Glutamatergic neuron (in vitro differentiated cells): ENCODE results near the gene CBX8. TPM values are rescaled to one million over a fixed set of nuclear protein-coding genes. Genes with fewer than 3 reads are reported as not detected.

Source experiments
- DNase-seq: peaks from one replicate; pipeline ENCODE4 v3.0.0; 2022
- H3K27ac Mint-ChIP-seq: one replicate; pipeline ENCODE4 v1.8.0; 2020; ENCODE audit warnings: mild to moderate bottlenecking, mixed read lengths, inconsistent platforms; ENCODE audit not compliant: unreplicated experiment
- H3K27me3 Mint-ChIP-seq: one replicate; pipeline ENCODE4 v1.8.0; 2020; ENCODE audit warnings: mild to moderate bottlenecking, moderate library complexity, mixed read lengths, inconsistent platforms; ENCODE audit not compliant: unreplicated experiment
- H3K36me3 Mint-ChIP-seq: one replicate; pipeline ENCODE4 v1.8.0; 2020; ENCODE audit warnings: mild to moderate bottlenecking, mixed read lengths, inconsistent platforms; ENCODE audit not compliant: unreplicated experiment
- H3K4me1 Mint-ChIP-seq: one replicate; pipeline ENCODE4 v1.8.0; 2020; ENCODE audit warnings: mild to moderate bottlenecking, low read depth, mixed read lengths, inconsistent platforms; ENCODE audit not compliant: unreplicated experiment
- H3K4me3 Mint-ChIP-seq: one replicate; pipeline ENCODE4 v1.8.0; 2020; ENCODE audit warnings: mild to moderate bottlenecking, mixed read lengths, inconsistent platforms; ENCODE audit not compliant: unreplicated experiment
- H3K9me3 Mint-ChIP-seq: one replicate; pipeline ENCODE4 v1.8.0; 2020; ENCODE audit warnings: mild to moderate bottlenecking, moderate library complexity, mixed read lengths, inconsistent platforms; ENCODE audit not compliant: unreplicated experiment
- total RNA-seq: library from RNA; stranded (reverse); fragmentation: NEBNext Ultra II Directional; extraction: Animal tissue kit (Norgen Biotek cat#: 25700); gene quantifications from one replicate; pipeline ENCODE4 v1.2.1, GENCODE V29; 2021; ENCODE audit not compliant: unreplicated experiment
- TF ChIP-seq, protein P1 (sequence below): fragments of 200-600 bp; sonication (generic); IDR thresholded peaks from one replicate; pipeline ENCODE4 v1.5.0; 2021; ENCODE audit not compliant: partially characterized antibody, unreplicated experiment

The CBX8 gene
- total RNA-seq, 1 donor from 2014 or later: 13.8 TPM

DNA sequence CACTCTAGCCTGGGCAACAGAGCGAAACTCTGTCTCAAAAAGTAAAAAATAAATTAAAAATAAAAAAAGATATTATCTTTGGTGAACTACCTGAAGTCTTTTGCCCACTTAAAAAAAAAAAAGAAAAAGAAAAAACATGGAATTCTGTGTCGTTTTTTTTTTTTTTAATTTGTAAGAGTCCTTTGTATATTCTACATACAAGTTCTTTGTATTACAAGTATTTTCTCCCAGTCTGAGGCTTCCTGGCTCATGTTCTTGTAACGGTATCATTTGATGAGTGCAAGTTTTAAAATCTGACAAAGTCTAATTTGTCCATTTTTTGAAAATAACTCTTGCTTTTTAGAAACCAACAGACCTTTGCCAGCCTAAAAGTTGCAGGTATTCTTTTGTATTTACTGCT is 31.2 kb downstream of the CBX8 start:
- Mint-ChIP-seq H3K36me3 (no peaks in the 10 kb centered on the region), H3K4me1 (peaks cover 3% of the 10 kb centered on the region), H3K27ac (no peak overlapping the region), H3K9me3 (no peaks in the 10 kb centered on the region), H3K27me3 (peaks cover 2% of the 10 kb centered on the region), H3K4me3 (no peak overlapping the region)
- TF ChIP-seq, protein P1, sequence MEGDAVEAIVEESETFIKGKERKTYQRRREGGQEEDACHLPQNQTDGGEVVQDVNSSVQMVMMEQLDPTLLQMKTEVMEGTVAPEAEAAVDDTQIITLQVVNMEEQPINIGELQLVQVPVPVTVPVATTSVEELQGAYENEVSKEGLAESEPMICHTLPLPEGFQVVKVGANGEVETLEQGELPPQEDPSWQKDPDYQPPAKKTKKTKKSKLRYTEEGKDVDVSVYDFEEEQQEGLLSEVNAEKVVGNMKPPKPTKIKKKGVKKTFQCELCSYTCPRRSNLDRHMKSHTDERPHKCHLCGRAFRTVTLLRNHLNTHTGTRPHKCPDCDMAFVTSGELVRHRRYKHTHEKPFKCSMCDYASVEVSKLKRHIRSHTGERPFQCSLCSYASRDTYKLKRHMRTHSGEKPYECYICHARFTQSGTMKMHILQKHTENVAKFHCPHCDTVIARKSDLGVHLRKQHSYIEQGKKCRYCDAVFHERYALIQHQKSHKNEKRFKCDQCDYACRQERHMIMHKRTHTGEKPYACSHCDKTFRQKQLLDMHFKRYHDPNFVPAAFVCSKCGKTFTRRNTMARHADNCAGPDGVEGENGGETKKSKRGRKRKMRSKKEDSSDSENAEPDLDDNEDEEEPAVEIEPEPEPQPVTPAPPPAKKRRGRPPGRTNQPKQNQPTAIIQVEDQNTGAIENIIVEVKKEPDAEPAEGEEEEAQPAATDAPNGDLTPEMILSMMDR: no peak
- DNase-seq: no peak

DNA sequence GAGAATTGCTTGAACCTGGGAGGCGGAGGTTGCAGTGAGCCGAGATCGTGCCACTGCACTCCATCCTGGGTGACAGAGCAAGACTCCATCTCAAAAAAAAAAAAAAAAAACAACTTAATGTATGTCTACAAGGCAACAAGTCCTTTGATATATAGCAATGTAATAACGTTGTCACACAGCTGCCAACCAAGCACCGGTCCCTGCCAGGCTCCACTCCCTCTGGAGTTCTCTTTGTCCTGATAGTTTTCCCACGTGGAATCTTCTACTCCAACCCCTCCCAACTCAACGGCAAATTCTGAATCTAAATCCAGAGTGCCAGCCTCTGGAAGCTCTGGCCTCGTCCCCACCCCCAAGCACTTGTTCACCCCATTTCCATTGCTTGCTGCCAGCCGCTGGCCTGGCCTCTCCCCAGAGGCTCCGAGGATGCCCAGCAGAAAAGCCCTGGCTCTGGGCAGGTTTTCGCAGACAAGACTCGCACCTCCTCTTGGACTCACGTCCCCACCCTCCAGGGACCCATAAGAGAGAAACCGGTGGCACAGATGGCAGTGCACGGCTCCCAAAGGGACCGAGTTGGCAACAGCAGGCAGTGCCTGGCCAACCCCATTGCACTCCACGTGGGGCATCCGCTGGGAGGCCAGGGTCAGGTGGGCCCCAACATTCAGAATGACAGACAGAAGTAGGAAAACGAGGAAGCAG is 34.8 kb downstream of the CBX8 start:
- H3K4me1 Mint-ChIP-seq: peaks cover 3% of the 10 kb centered on the region
- H3K4me3 Mint-ChIP-seq: no peak overlapping the region
- H3K9me3 Mint-ChIP-seq: peaks cover 1% of the 10 kb centered on the region
- TF ChIP-seq, protein P1: no peak
- H3K36me3 Mint-ChIP-seq: no peaks in the 10 kb centered on the region
- H3K27me3 Mint-ChIP-seq: no peaks in the 10 kb centered on the region
- DNase-seq: no peak
- H3K27ac Mint-ChIP-seq: no peak overlapping the region

DNA sequence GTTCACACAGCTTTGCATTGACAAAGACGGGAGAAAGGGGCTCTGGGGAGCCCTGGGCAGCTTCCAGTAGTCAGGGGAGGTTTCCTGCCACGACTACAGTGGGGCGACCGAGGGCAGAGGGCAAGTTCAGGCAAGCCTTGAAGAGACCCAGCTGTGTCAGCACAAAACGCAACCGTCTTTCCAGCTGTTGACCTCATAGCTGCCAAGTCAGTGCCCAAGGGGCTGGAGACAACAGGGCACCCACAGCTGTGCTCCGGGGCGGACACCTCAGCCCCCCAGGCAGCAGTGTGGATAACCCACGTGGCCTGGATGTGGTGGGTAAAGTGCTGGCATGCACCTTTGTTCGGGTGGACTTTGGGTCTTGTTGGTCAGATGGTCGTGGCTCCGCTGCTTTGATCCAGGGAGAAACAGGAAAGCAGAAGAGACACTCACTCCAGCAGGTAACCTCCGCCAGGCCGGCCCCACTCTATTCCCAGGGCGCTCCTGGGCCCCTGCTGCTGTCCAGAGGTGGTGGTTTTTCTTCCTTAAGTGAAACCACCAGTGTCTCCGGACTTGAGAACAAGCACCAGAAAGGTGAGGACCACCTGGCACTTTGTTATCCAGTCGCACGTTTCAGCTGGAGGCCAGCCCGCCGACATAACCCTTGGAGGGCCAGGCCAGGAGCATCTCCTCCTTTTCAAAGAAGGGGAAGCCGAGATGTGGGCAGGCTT is 36.5 kb downstream of the CBX8 start:
- no peaks in the 10 kb centered on the region for H3K36me3 Mint-ChIP-seq
- H3K4me1 Mint-ChIP-seq: peaks cover 3% of the 10 kb centered on the region
- H3K4me3 Mint-ChIP-seq: no peak overlapping the region
- no peak overlapping the region for H3K27ac Mint-ChIP-seq
- peaks cover 1% of the 10 kb centered on the region for H3K9me3 Mint-ChIP-seq
- TF ChIP-seq, protein P1: no peak
- H3K27me3 Mint-ChIP-seq: no peaks in the 10 kb centered on the region
- DNase-seq: no peak

DNA sequence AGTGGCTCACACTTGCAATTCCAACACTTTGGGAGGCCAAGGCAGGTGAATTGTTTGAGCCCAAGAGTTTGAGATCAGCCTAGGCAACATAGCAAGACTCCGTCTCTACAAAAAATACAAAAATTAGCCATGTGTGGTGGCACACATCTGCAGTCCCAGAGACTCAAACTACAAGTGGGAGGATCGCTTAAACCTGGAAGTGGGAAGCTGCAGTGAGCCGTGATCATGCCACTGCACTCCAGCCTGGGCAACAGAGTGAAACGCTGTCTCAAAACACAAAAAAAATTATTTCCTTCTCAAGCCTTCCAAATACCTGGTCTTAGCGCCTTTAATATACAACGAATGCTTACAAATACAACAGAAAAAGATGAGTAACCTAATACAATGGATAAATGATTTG is 38.6 kb downstream of the CBX8 start:
- Mint-ChIP-seq H3K9me3 (peaks cover 1% of the 10 kb centered on the region), H3K36me3 (no peaks in the 10 kb centered on the region), H3K27ac (no peak overlapping the region), H3K27me3 (no peaks in the 10 kb centered on the region), H3K4me1 (peaks cover 3% of the 10 kb centered on the region), H3K4me3 (no peak overlapping the region)
- no peak for DNase-seq
- TF ChIP-seq, protein P1: no peak

DNA sequence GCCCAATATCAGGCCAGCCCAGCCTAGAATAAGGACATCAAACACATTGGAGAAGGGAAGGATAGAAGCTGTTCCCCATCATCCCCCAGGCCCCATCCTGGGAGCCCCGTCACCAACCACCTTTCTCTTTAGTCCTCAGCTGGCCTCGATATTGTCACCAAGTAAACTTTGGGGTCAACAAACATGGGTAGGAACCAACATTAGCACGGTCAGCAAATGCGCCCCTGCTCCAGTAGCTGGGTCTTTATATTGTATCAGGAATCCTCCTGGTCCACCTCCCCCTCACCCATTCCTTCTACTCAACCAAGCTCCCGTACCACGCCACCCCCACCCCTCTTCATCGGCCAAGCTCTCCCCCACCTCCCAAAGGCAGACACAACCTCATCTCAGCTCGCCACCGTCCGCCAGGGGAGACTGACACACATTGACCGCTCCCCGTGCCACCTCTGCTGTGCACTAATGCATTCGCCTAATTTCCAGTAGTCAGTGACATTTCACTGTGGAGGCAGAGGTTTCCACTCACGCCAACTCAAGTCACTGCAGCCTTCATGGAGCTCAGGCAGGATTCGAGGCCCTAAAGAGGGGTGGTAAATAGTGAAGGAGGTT is 39.6 kb downstream of the CBX8 start:
- TF ChIP-seq, protein P1: no peak
- no peak for DNase-seq

More for the DNA sequence above, 39.6 kb downstream of the CBX8 start:
- no peak overlapping the region for H3K27ac Mint-ChIP-seq
- peaks cover 1% of the 10 kb centered on the region for H3K4me1 Mint-ChIP-seq
- no peak overlapping the region for H3K4me3 Mint-ChIP-seq
- no peaks in the 10 kb centered on the region for H3K27me3 Mint-ChIP-seq
- peaks cover 1% of the 10 kb centered on the region for H3K9me3 Mint-ChIP-seq
- no peaks in the 10 kb centered on the region for H3K36me3 Mint-ChIP-seq
